ENCODE data around the gene POLR2E. TPM values are rescaled to one million over a fixed set of nuclear protein-coding genes. Genes with fewer than 3 reads are reported as not detected.
A peak's percentile ranks its signal among the peaks of the same experiment; 100 is the strongest.

Gene POLR2E
- total RNA-seq, 2 experiments from 2014 or later: 271 to 282 TPM

DNA sequence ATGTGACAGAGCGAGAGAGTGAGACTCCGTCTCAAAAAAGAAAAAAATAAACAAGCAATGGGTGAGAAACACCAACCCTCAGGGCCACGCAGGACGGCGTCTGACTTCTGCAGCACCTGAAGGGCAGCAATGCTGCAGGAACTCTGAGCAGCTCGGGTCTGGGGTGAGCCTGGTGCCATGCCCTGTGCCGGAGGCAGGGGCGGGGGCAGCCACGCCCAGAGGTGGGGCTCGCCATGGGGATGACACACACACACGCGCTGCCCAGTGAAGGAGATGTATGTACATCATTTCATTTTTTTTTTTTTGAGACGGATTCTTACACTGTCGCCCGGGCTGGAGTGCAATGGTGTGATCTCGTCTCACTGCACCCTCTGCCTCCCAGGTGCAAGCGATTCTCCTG lies 32.9 kb upstream of the POLR2E start:
- Mint-ChIP-seq H3K27me3 (no peaks in the 10 kb centered on the region), H3K36me3 (ENCODE audit: low read depth) (peaks cover 12% of the 10 kb centered on the region), H3K4me1 (ENCODE audit: low read depth) (peaks cover 23% of the 10 kb centered on the region), H3K4me3 (no peak overlapping the region), H3K27ac (no peak overlapping the region), H3K9me3 (no peaks in the 10 kb centered on the region)
- ATAC-seq (no peak), DNase-seq (no peak)
- CTCF ChIA-PET: interaction anchor here (1.1 to 5.2 kb wide), 2 partner anchors 15 to 66 kb away, joined by 4 to 27 read pairs; no protein-coding TSS in a partner anchor
- POLR2A ChIA-PET: interaction anchor here (0.7 kb wide), 1 partner anchor 25 kb away, joined by 4 read pairs; the partner anchor contains the start of gene GPX4
- TF ChIP-seq CTCF (IDR thresholded peaks at IDR 0.05): no peak
- intact Hi-C loops (cut with micrococcal nuclease): no loop called here

DNA sequence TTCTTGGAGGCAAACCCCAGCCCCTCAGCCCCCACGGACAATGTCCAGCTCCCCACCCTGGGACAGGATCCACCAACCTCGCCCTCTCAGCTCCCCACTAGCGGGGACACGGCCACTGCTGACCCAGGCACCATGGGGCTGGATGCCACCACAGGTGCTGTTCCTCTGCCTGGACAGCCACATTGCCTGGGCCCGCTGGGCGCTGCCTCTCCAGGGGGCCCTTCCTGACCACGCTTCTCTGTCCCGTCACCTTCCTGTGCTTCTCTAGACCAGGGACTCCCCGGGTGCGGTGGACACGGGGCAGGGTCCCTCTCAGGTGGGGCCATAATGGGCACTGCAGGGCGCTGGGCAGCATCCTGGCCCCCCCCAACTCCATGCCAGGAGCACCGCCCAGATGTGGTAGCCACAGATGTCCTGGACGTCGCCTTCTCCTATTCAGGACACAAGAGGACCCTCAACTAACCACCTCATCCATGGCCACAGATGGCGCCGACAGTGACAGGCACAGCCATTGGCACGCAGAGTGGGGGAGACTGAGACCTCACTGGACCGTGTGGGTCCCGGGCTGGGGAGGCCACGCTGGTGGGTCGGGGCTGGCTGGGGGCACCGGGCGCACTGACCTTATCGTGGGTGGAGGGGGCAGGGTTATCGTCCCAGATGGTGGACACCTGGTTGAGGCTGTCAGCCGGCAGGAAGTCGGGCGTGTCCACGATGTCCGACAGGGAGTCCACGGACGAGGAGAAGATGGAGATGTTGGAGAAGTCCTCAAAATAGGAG lies 32.0 kb upstream of the POLR2E start:
- ChIA-PET POLR2A (no interaction called here), CTCF (interaction anchor here (0.6 to 5.2 kb wide), 2 partner anchors 14 to 264 kb away, joined by 3 to 27 read pairs; no protein-coding TSS in a partner anchor)
- TF ChIP-seq CTCF (IDR thresholded peaks at IDR 0.05): no peak
- Mint-ChIP-seq H3K4me1 (ENCODE audit: low read depth) (peaks cover 18% of the 10 kb centered on the region), H3K9me3 (no peaks in the 10 kb centered on the region), H3K27me3 (no peaks in the 10 kb centered on the region), H3K36me3 (ENCODE audit: low read depth) (peaks cover 16% of the 10 kb centered on the region), H3K4me3 (no peak overlapping the region), H3K27ac (peak overlapping the region; percentile 57)
- ATAC-seq: no peak
- intact Hi-C loops (cut with micrococcal nuclease): no loop called here
- DNase-seq: no peak

DNA sequence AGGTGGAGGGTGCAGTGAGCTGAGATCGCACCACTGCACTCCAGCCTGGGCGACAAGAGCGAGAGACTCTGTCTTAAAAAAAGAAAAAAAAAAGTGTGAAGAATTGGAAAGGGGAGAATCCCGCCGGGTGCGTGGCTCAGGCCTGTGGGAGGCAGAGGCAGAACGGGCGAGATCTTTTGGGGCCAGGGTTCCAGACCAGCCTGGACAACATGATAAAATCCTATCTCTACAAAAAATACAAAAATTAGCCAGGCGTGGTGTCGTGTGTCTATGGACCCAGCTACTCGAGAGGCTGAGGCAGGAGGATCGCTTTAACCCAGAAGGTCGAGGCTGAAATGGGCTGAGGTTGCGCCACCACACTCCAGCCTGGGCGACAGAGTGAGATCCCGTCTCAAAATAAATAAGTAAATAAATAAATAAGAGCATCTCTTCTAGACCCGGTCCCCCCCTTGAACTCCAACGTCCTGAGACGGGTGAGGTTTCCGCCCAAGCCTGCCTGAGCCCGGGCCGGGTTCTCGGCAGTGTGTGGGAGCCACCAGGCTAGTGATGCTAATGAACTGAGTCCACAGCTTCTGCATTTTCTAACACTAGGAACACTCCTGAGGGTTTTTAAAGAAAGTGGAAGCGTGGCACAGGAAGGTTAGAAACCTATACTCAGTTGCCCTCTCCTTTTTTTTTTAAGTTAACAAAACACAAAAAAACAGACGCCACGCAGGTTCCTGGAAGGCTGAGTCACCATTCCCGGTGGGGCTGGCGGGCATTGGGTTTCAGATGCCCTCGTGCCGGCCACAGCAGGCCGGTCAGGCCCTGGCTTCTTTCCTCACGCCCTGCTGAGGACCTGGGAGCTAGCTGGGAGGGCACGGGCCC lies 30.7 kb upstream of the POLR2E start:
- Mint-ChIP-seq H3K9me3 (no peaks in the 10 kb centered on the region), H3K36me3 (ENCODE audit: low read depth) (peaks cover 22% of the 10 kb centered on the region), H3K27me3 (no peaks in the 10 kb centered on the region), H3K4me1 (ENCODE audit: low read depth) (peaks cover 16% of the 10 kb centered on the region), H3K27ac (no peak overlapping the region), H3K4me3 (no peak overlapping the region)
- intact Hi-C loops (cut with micrococcal nuclease): no loop called here
- no peak for TF ChIP-seq CTCF (IDR thresholded peaks at IDR 0.05)
- ATAC-seq: no peak
- DNase-seq: no peak
- ChIA-PET POLR2A (no interaction called here), CTCF (no interaction called here)

GRCh38 chr19:1123885-1124677 lies 28.9 kb upstream of the POLR2E start:
- CTCF ChIA-PET: interaction anchor here (2.3 kb wide), 1 partner anchor 11 kb away, joined by 11 read pairs; no protein-coding TSS in a partner anchor
- H3K36me3 Mint-ChIP-seq (ENCODE audit: low read depth): peaks cover 22% of the 10 kb centered on the region

More at GRCh38 chr19:1123885-1124677, 28.9 kb upstream of the POLR2E start:
- no peak for TF ChIP-seq CTCF (IDR thresholded peaks at IDR 0.05)
- no peaks in the 10 kb centered on the region for H3K9me3 Mint-ChIP-seq
- no peaks in the 10 kb centered on the region for H3K27me3 Mint-ChIP-seq
- POLR2A ChIA-PET: interaction anchor here (0.5 to 3.3 kb wide), 7 partner anchors 7 to 145 kb away, joined by 3 to 11 read pairs (median 4); partner anchors contain the start of gene CIRBP
- no peak overlapping the region for H3K27ac Mint-ChIP-seq
- H3K4me1 Mint-ChIP-seq (ENCODE audit: low read depth): peaks cover 3% of the 10 kb centered on the region
- no peak overlapping the region for H3K4me3 Mint-ChIP-seq
- DNase-seq (no peak), ATAC-seq (no peak)
- intact Hi-C loops (cut with micrococcal nuclease): no loop called here

All from activated CD8-positive, alpha-beta T cell treated with anti-CD3 and anti-CD28 coated beads for 36 hours (primary cell).